ENCODE measurements around the gene RPS26. TPM values are rescaled to one million over a fixed set of nuclear protein-coding genes. Genes with fewer than 3 reads are reported as not detected.
A peak's percentile ranks its signal among the peaks of the same experiment; 100 is the strongest.
"Not testable (repeated sequence)": the region's sequence is repeated elsewhere in the genome, so short reads cannot be mapped to it uniquely, and the experiment has no call there.

Gene RPS26
- total and polyA plus RNA-seq, 8 donors = 22.3 to 1,748 (median 874) TPM

DNA sequence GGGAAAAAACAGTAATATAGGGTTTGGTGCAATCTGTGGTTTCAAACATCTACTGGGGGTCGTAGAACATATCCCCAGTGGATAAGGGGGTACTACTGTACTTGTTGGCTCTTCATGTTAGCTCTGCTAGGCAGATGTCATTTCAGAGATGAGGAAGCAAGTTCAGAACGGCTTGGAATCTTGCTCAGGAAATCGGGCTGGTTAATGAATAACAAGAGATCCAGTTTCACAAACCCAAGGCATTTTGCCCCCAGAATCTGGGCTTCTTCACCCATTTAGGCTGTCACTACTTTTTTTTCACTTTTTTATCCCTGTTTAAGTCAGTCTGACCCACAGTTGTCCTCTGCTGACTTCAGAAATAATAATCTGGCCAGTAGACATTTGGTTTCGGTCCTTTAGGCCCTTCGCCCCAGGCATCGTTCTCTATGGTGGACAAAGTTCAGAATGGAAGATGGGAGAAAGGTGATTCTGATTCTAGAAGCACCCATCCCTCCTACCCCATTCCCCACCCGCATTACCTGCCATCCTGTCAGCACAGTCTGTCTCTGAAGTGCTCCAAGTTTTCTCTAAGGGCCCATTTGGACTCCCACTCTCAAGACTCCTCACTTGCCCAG lies 40.1 kb upstream of the RPS26 start:
- intact Hi-C loops (cut with DNase I; ENCODE audit: low total_unique reads) = loop anchor here (5.0 kb wide), 1 partner anchor 36 kb away; no protein-coding TSS in a partner anchor
- Histone ChIP-seq H3K36me3 (peaks cover 12 to 50% (median 36%) of the 10 kb centered on the region in 4 donors), H3K27me3 (no peaks in the 10 kb centered on the region), H3K27ac (peak overlapping the region in 2 of 5 donors; percentile 25 to 51), H3K9me3 (no peaks in the 10 kb centered on the region), H3K4me3 (no peak overlapping the region), H3K4me1 (peaks cover 7 to 47% (median 36%) of the 10 kb centered on the region in 4 donors)
- TF ChIP-seq POLR2AphosphoS5 (IDR thresholded peaks at IDR 0.05) (no peak), EP300 (IDR thresholded peaks at IDR 0.05) (no peak), POLR2A (IDR thresholded peaks at IDR 0.05) (no peak)
- TF ChIP-seq, protein P1, sequence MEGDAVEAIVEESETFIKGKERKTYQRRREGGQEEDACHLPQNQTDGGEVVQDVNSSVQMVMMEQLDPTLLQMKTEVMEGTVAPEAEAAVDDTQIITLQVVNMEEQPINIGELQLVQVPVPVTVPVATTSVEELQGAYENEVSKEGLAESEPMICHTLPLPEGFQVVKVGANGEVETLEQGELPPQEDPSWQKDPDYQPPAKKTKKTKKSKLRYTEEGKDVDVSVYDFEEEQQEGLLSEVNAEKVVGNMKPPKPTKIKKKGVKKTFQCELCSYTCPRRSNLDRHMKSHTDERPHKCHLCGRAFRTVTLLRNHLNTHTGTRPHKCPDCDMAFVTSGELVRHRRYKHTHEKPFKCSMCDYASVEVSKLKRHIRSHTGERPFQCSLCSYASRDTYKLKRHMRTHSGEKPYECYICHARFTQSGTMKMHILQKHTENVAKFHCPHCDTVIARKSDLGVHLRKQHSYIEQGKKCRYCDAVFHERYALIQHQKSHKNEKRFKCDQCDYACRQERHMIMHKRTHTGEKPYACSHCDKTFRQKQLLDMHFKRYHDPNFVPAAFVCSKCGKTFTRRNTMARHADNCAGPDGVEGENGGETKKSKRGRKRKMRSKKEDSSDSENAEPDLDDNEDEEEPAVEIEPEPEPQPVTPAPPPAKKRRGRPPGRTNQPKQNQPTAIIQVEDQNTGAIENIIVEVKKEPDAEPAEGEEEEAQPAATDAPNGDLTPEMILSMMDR (IDR thresholded peaks at IDR 0.05) = no peak
- WGBS, 5 donors = 55 to 61% (median 58%) methylated on average over 7 of the region's 7 CpGs
- peak in 1 of 2 donors; percentile 61 for DNase-seq

DNA sequence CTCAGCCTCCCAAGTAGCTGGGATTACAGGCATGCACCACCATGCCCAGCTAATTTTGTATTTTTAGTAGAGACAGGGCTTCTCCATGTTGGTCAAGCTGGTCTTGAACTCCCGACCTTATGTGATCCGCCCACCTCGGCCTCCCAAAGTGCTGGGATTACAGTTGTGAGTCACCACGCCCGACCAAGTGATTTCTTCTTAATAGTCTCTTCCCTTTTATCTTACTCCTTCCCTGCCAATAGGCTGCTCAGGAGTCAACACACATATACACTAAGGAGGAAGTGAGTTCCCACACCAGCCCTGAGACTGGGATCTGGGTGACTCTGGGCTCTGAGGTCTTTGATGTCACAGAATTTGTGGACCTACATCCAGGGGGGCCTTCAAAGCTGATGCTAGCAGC lies 38.3 kb upstream of the RPS26 start:
- Histone ChIP-seq H3K36me3 (peaks cover 12 to 50% (median 36%) of the 10 kb centered on the region in 4 donors), H3K4me1 (peaks cover 3 to 46% (median 33%) of the 10 kb centered on the region in 4 donors)
- DNase-seq, H3K27me3 ChIP-seq, H3K9me3 ChIP-seq, H3K4me3 ChIP-seq, H3K27ac ChIP-seq: not testable (repeated sequence)
- WGBS, 5 donors = 80 to 91% (median 89%) methylated on average over 5 of the region's 5 CpGs
- intact Hi-C loops (cut with DNase I; ENCODE audit: low total_unique reads) = loop anchor here (5.0 kb wide), 1 partner anchor 34 kb away; no protein-coding TSS in a partner anchor

DNA sequence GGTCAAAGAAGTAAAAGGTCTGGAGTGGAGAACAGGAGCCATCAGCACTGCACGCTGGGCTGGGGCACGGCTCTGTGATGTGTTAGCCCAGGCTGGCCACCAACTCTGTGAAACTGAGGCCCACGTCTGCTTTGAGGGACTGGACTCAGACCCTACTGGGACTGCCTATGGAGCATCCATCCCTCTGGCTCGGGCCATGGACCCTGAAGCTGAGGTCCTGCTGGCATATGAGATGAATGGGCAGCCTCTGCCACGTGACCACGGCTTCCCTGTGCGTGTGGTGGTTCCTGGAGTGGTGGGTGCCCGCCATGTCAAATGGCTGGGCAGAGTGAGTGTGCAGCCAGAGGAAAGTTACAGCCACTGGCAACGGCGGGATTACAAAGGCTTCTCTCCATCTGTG lies 37.5 kb upstream of the RPS26 start:
- WGBS, 5 donors = 87 to 97% (median 95%) methylated on average over 5 to 10 of the region's 10 CpGs
- intact Hi-C loops (cut with DNase I; ENCODE audit: low total_unique reads) = loop anchor here (5.0 kb wide), 1 partner anchor 33 kb away; no protein-coding TSS in a partner anchor
- Histone ChIP-seq H3K9me3 (no peaks in the 10 kb centered on the region), H3K27me3 (no peaks in the 10 kb centered on the region), H3K4me1 (peaks cover 6 to 41% (median 30%) of the 10 kb centered on the region in 4 donors), H3K4me3 (no peak overlapping the region), H3K36me3 (peaks cover 12 to 49% (median 36%) of the 10 kb centered on the region in 4 donors), H3K27ac (no peak overlapping the region)
- TF ChIP-seq, protein P1 (IDR thresholded peaks at IDR 0.05) = no peak
- TF ChIP-seq POLR2A (IDR thresholded peaks at IDR 0.05) (no peak), EP300 (IDR thresholded peaks at IDR 0.05) (no peak), POLR2AphosphoS5 (IDR thresholded peaks at IDR 0.05) (no peak)
- DNase-seq = no peak

DNA sequence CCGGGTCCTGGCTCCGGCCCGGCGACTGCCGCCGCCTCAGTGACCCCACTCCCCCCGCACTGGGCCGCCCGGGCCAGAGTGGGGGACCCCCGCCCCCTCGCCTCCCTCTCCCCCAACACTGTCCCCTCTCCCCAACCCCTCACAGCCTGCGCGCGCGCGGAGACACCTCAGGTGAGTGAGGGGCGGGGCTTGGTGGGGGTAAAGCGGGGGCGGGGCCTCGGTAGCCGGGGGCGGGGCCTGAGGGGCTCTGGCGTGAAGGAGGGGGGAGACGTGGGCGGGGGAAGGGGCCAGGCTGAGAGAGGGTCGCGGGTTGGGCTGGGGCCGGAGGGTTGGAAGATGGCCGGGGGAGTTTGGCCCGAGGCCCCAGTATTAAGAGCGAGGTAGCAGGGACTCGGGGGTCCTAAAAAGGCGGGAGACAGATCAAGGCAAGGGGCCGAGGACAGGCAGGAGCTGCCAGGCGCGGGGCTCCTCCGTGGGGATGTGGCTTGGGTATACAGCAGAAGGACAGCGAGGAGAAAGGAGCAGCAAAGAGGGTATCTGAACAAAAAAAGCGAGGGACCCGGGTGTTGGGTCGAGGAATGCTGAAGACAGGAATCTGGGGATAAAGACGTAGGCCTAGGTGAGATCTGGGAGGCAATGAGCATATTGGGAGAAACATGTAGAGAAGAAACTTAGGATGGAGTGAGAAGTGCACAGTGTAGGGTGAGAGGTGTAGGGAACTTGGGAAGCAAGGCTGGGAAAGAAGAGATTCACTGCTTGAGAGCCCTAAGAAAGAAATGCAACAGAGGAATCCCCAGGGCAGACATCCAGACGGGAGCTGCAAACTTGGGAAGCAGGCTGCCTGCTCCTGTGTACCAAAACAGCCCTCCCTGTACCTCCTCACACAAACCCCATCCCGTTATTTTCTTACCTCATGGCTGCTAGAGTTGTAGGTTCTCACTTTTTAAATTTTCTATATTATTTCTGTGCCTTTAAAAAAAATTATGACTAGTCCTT lies 33.9 kb upstream of the RPS26 start:
- DNase-seq = peak; percentile 70 to 85
- no peaks in the 10 kb centered on the region for H3K9me3 ChIP-seq
- peak overlapping the region; percentile 82 to 94 (median 88) for H3K4me3 ChIP-seq
- peaks cover 6 to 24% (median 15%) of the 10 kb centered on the region in 4 donors for H3K4me1 ChIP-seq
- no peaks in the 10 kb centered on the region for H3K27me3 ChIP-seq
- peaks cover 12 to 30% (median 23%) of the 10 kb centered on the region in 4 donors for H3K36me3 ChIP-seq
- intact Hi-C loops (cut with DNase I; ENCODE audit: low total_unique reads) = no loop called here
- 2 to 3% (median 2%) methylated on average over 24 to 44 of the region's 44 CpGs for WGBS, 5 donors
- TF ChIP-seq POLR2A (IDR thresholded peaks at IDR 0.05) (no peak), POLR2AphosphoS5 (IDR thresholded peaks at IDR 0.05) (no peak), EP300 (IDR thresholded peaks at IDR 0.05) (no peak)
- TF ChIP-seq, protein P1 (IDR thresholded peaks at IDR 0.05) = no peak
- H3K27ac ChIP-seq = peak overlapping the region; percentile 84 to 96 (median 94)

All from stomach (tissue), 9 donors.